ENCODE results near the gene GPR18. TPM values are rescaled to one million over a fixed set of nuclear protein-coding genes. Genes with fewer than 3 reads are reported as not detected.
"Not testable (repeated sequence)": the region's sequence is repeated elsewhere in the genome, so short reads cannot be mapped to it uniquely, and the experiment has no call there.

Gene GPR18
- total RNA-seq, 1 donor from 2014 or later = not detected

- Histone ChIP-seq H3K4me3 (ENCODE audit: low read depth, low read length) (no peak overlapping the region), H3K27me3 (ENCODE audit: control insufficient read depth, insufficient read depth, low read length) (no peaks in the 10 kb centered on the region), H3K36me3 (ENCODE audit: control insufficient read depth, insufficient read depth, low read length) (no peaks in the 10 kb centered on the region)
- no peak for DNase-seq (ENCODE audit: low read depth)
- TF ChIP-seq, protein P1, sequence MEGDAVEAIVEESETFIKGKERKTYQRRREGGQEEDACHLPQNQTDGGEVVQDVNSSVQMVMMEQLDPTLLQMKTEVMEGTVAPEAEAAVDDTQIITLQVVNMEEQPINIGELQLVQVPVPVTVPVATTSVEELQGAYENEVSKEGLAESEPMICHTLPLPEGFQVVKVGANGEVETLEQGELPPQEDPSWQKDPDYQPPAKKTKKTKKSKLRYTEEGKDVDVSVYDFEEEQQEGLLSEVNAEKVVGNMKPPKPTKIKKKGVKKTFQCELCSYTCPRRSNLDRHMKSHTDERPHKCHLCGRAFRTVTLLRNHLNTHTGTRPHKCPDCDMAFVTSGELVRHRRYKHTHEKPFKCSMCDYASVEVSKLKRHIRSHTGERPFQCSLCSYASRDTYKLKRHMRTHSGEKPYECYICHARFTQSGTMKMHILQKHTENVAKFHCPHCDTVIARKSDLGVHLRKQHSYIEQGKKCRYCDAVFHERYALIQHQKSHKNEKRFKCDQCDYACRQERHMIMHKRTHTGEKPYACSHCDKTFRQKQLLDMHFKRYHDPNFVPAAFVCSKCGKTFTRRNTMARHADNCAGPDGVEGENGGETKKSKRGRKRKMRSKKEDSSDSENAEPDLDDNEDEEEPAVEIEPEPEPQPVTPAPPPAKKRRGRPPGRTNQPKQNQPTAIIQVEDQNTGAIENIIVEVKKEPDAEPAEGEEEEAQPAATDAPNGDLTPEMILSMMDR (IDR thresholded peaks at IDR 0.05; ENCODE audit: insufficient read depth, low read length, poor library complexity, severe bottlenecking) = no peak
Observed at GRCh38 chr13:99215184-99215830, 42.9 kb downstream of the GPR18 start.

DNA sequence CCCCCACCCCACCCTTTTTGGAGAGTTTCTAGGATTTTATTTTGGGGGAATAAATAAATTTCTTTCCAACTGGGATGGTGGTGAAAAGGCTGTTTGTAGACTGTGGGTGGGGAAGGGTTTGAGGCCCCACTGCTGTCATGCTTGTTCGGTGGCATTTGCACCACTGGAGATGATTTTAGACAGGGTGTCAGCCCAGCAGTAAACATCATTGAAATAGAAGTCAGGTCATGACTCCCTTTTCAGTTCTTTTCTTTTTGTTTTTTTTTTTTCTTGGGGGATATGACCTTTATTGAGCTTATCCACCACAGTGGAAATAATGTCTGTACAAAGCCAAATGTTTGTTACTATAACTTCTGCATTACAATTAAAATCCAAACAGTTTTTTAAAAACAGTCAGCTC lies 43.4 kb downstream of the GPR18 start:
- H3K4me3 ChIP-seq (ENCODE audit: low read depth, low read length) = no peak overlapping the region

DNA sequence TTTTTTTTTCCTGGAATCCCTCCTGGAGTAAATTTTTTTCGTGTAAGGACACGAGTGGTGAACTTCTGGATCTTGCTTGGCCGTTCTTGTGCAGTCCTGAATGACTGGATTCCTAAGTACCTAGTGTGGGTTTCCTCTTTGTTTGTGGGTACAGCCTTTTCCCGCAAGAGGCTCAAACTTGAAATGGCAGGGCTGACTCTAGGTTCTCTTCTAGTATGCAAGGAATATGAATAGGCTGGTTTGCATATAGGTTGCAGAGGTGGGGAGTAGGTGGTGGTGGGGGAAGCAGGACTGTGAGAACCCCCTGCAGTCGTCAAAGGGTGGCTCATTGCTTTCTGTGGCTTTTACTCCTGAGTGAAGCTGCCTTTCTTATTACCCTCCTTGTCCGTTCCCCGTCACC lies 43.9 kb downstream of the GPR18 start:
- Histone ChIP-seq H3K4me3 (ENCODE audit: low read depth, low read length) (no peak overlapping the region), H3K36me3 (ENCODE audit: control insufficient read depth, insufficient read depth, low read length) (no peaks in the 10 kb centered on the region), H3K27me3 (ENCODE audit: control insufficient read depth, insufficient read depth, low read length) (no peaks in the 10 kb centered on the region)
- no peak for DNase-seq (ENCODE audit: low read depth)
- TF ChIP-seq, protein P1 (IDR thresholded peaks at IDR 0.05; ENCODE audit: insufficient read depth, low read length, poor library complexity, severe bottlenecking) = no peak

More for the DNA sequence above, 43.4 kb downstream of the GPR18 start:
- no peaks in the 10 kb centered on the region for H3K36me3 ChIP-seq (ENCODE audit: control insufficient read depth, insufficient read depth, low read length)
- no peaks in the 10 kb centered on the region for H3K27me3 ChIP-seq (ENCODE audit: control insufficient read depth, insufficient read depth, low read length)
- TF ChIP-seq, protein P1 (IDR thresholded peaks at IDR 0.05; ENCODE audit: insufficient read depth, low read length, poor library complexity, severe bottlenecking) = no peak
- DNase-seq (ENCODE audit: low read depth) = no peak

GRCh38 chr13:99211421-99212035 lies 46.7 kb downstream of the GPR18 start:
- TF ChIP-seq, protein P1 (IDR thresholded peaks at IDR 0.05; ENCODE audit: insufficient read depth, low read length, poor library complexity, severe bottlenecking) = no peak
- no peak for DNase-seq (ENCODE audit: low read depth)
- no peak overlapping the region for H3K4me3 ChIP-seq (ENCODE audit: low read depth, low read length)
- H3K27me3 ChIP-seq (ENCODE audit: control insufficient read depth, insufficient read depth, low read length) = no peaks in the 10 kb centered on the region
- H3K36me3 ChIP-seq (ENCODE audit: control insufficient read depth, insufficient read depth, low read length) = no peaks in the 10 kb centered on the region

DNA sequence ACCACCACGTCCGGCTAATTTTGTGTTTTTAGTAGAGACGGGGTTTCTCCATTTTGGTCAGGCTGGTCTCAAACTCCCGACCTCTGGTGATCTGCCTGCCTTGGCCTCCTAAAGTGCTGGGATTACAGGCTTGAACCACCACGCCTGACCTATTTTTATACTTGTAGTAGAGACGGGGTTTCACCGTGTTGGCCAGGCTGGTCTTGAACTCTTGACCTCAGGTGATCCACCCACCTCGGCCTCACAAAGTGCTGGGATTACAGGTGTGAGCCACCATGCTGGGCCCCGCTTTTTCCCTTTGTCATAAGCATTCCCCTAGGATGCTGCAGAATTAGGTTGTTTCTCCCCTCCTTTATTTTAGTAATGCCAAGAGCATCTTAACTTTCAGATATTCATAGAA lies 47.6 kb downstream of the GPR18 start:
- DNase-seq (ENCODE audit: low read depth); H3K27me3 ChIP-seq (ENCODE audit: control insufficient read depth, insufficient read depth, low read length); H3K4me3 ChIP-seq (ENCODE audit: low read depth, low read length); H3K36me3 ChIP-seq (ENCODE audit: control insufficient read depth, insufficient read depth, low read length): not testable (repeated sequence)

- no peak for DNase-seq (ENCODE audit: low read depth)
- no peaks in the 10 kb centered on the region for H3K27me3 ChIP-seq (ENCODE audit: control insufficient read depth, insufficient read depth, low read length)
Observed at GRCh38 chr13:99208845-99209527, 49.2 kb downstream of the GPR18 start.

More at GRCh38 chr13:99208845-99209527, 49.2 kb downstream of the GPR18 start:
- H3K36me3 ChIP-seq (ENCODE audit: control insufficient read depth, insufficient read depth, low read length) = no peaks in the 10 kb centered on the region
- TF ChIP-seq, protein P1 (IDR thresholded peaks at IDR 0.05; ENCODE audit: insufficient read depth, low read length, poor library complexity, severe bottlenecking) = no peak
- H3K4me3 ChIP-seq (ENCODE audit: low read depth, low read length) = no peak overlapping the region
